HEK293 (cell line): ENCODE data around the gene SYN1.

Experiments
- CTCF ChIA-PET: fragments of 350-600 bp; formaldehyde crosslinking; extraction: SDS; loops from one replicate; lab custom pipeline; 2021; ENCODE audit warnings: antibody characterized with exemption; lab: Yijun Ruan, JAX
- POLR2A ChIA-PET: fragments of 300-600 bp; formaldehyde crosslinking; extraction: SDS; loops from one replicate; lab custom pipeline; 2020; ENCODE audit warnings: antibody characterized with exemption, inconsistent platforms; lab: Yijun Ruan, JAX
- H3K27ac ChIP-seq: fragments of 200-500 bp; sonication (Bioruptor generic); 2 replicates; pipeline ENCODE4 v1.5.1; 2014; ENCODE audit warnings: low read depth, low read length, control low read depth, inconsistent platforms; ENCODE audit errors: extremely low read depth
- H3K36me3 ChIP-seq, 2 experiments: fragments of 200-500 bp in 1 of 2; sonication (Bioruptor generic) in 1 of 2; 1 replicate in 1 of 2; 2 replicates in 1 of 2; pipeline ENCODE4 v1.5.1; 2014 to 2017; ENCODE audit warnings: inconsistent platforms in 2 of 2, low read length in 2 of 2; ENCODE audit not compliant: control insufficient read depth in 2 of 2, insufficient read depth in 1 of 2
- H3K4me1 ChIP-seq: fragments of 200-500 bp; sonication (Bioruptor generic); 2 replicates; pipeline ENCODE4 v1.5.1; 2014; ENCODE audit warnings: mild to moderate bottlenecking, low read length, inconsistent platforms; ENCODE audit not compliant: control insufficient read depth, insufficient read depth
- H3K4me3 ChIP-seq: 2 replicates; pipeline ENCODE4 v1.5.1; 2011; ENCODE audit warnings: low read depth, mild to moderate bottlenecking, control low read depth, low read length, moderate library complexity
- H3K9me3 ChIP-seq: fragments of 200-500 bp; sonication (Bioruptor generic); 2 replicates; pipeline ENCODE4 v1.5.1; 2014; ENCODE audit warnings: low read depth, low read length, inconsistent platforms; ENCODE audit not compliant: control insufficient read depth, insufficient read depth
- EGR2 ChIP-seq: fragments of 450-650 bp; formaldehyde crosslinking; IDR thresholded peaks from 2 replicates; pipeline ENCODE4 v1.5.1; 2016; ENCODE audit warnings: low read depth, missing biosample characterization, missing genetic modification characterization
- KLF7 ChIP-seq: fragments of 450-650 bp; formaldehyde crosslinking; IDR thresholded peaks from 2 replicates; pipeline ENCODE4 v1.5.1; 2016; ENCODE audit warnings: missing biosample characterization, missing genetic modification characterization, borderline replicate concordance
- OVOL3 ChIP-seq: fragments of 450-650 bp; formaldehyde crosslinking; IDR thresholded peaks from 2 replicates; pipeline ENCODE4 v1.5.1; 2016; ENCODE audit warnings: missing biosample characterization, missing genetic modification characterization
- PATZ1 ChIP-seq: fragments of 450-650 bp; formaldehyde crosslinking; IDR thresholded peaks from 2 replicates; pipeline ENCODE4 v1.5.1; 2016; ENCODE audit warnings: missing biosample characterization, missing genetic modification characterization
- PRDM2 ChIP-seq: fragments of 450-650 bp; formaldehyde crosslinking; IDR thresholded peaks from 2 replicates; pipeline ENCODE4 v1.5.1; 2016; ENCODE audit warnings: missing biosample characterization, missing genetic modification characterization, borderline replicate concordance
- REPIN1 ChIP-seq: fragments of 450-650 bp; formaldehyde crosslinking; IDR thresholded peaks from 2 replicates; pipeline ENCODE4 v1.5.1; 2017; ENCODE audit warnings: missing biosample characterization, missing genetic modification characterization, low read depth
- REST ChIP-seq: fragments of 450-650 bp; formaldehyde crosslinking; IDR thresholded peaks from 2 replicates; pipeline ENCODE4 v1.5.1; 2016; ENCODE audit warnings: missing biosample characterization, missing genetic modification characterization
- ZBTB8A ChIP-seq: fragments of 450-650 bp; formaldehyde crosslinking; IDR thresholded peaks from 2 replicates; pipeline ENCODE4 v1.5.1; 2016; ENCODE audit warnings: missing biosample characterization, missing genetic modification characterization
- ZFHX2 ChIP-seq: fragments of 450-650 bp; formaldehyde crosslinking; conservative IDR thresholded peaks from 2 replicates; pipeline ENCODE4 v1.5.1; 2016; ENCODE audit warnings: missing biosample characterization, missing genetic modification characterization
- ZIC2 ChIP-seq: fragments of 450-650 bp; formaldehyde crosslinking; IDR thresholded peaks from 2 replicates; pipeline ENCODE4 v1.5.1; 2016; ENCODE audit warnings: missing biosample characterization, missing genetic modification characterization
- ZNF449 ChIP-seq: fragments of 450-650 bp; formaldehyde crosslinking; IDR thresholded peaks from 2 replicates; pipeline ENCODE4 v1.5.1; 2017; ENCODE audit warnings: missing biosample characterization, mild to moderate bottlenecking, missing genetic modification characterization, moderate library complexity

SYN1 gene

GRCh38 chrX:47577901-47578300 is 41.8 kb downstream of the SYN1 start:
- H3K27ac ChIP-seq, result no peak overlapping the region
- TF ChIP-seq PRDM2 (tag by site-specific recombination) (no peak), REPIN1 (tag by site-specific recombination) (no peak), EGR2 (tag by site-specific recombination) (0 out of 2 replicates have a peak, but pooled peaks have one; percentile 18), KLF7 (tag by site-specific recombination) (no peak), ZFHX2 (tag by site-specific recombination) (peak; percentile 73), ZBTB8A (tag by site-specific recombination) (no peak), OVOL3 (tag by site-specific recombination) (no peak), ZNF449 (tag by site-specific recombination) (no peak)
- TF ChIP-seq, all 188 proteins: peak for 2
- H3K4me1 ChIP-seq, result no peaks in the 10 kb centered on the region
- CTCF ChIA-PET, result no interaction called here
- H3K4me3 ChIP-seq, result no peak overlapping the region
- H3K36me3 ChIP-seq, result no peaks in the 10 kb centered on the region
- no peaks in the 10 kb centered on the region for H3K9me3 ChIP-seq
- POLR2A ChIA-PET, result no interaction called here

GRCh38 chrX:47577424-47577823 is 42.2 kb downstream of the SYN1 start:
- no peaks in the 10 kb centered on the region for H3K9me3 ChIP-seq
- H3K36me3 ChIP-seq, result no peaks in the 10 kb centered on the region
- TF ChIP-seq EGR2 (tag by site-specific recombination) (peak; percentile 38; the same call in 1 of the 2 replicates), ZIC2 (tag by site-specific recombination) (0 out of 2 replicates have a peak, but pooled peaks have one; percentile 23), PATZ1 (tag by site-specific recombination) (no peak), REST (no peak)
- TF ChIP-seq, all 188 proteins: peak for 2
- no peak overlapping the region for H3K27ac ChIP-seq
- ChIA-PET CTCF (no interaction called here), POLR2A (no interaction called here)
- no peaks in the 10 kb centered on the region for H3K4me1 ChIP-seq
- H3K4me3 ChIP-seq, result no peak overlapping the region
